K562 (cell line): ENCODE results near the gene ZNF724. TPM values are rescaled to one million over a fixed set of nuclear protein-coding genes. Genes with fewer than 3 reads are reported as not detected.

Experiments used
- ATAC-seq: fragments of 200-7000 bp; cut with Tn5 transposase; 3 replicates; pipeline ENCODE4 v1.9.1; 2020; ENCODE audit warnings: moderate library complexity
- BruUV-seq: library from RNA; stranded (reverse); fragments of 400-500 nt; replicated peaks from 2 replicates; lab custom pipeline; 2021; lab: Mats Ljungman, UMichigan
- CTCF ChIA-PET: fragments of 300-600 bp; formaldehyde crosslinking; extraction: SDS; loops from one replicate; lab custom pipeline; 2021; ENCODE audit warnings: low intra/inter-chr PET ratio; lab: Yijun Ruan, JAX
- POLR2A ChIA-PET: fragments of 300-600, 350-650 bp; sonication (Branson Sonifier 250); formaldehyde crosslinking; extraction: SDS; loops from one replicate; lab custom pipeline; 2021; ENCODE audit warnings: antibody characterized with exemption, inconsistent platforms; lab: Yijun Ruan, JAX
- DNase-seq, 4 experiments: peaks; one replicate each; pipeline versions ENCODE4 v3.0.0 to v3.0.0-alpha.2; 2011 to 2018; ENCODE audit warnings: low spot score in 3 of 4, mixed read lengths in 3 of 4; ENCODE audit errors: extremely low read depth in 1 of 4
- FAIRE-seq: peaks from 2 replicates; lab custom pipeline; 2011; peaks lifted over from hg19 to GRCh38; lab: Jason Lieb, UNC
- H2AFZ ChIP-seq: 2 replicates; pipeline ENCODE4 v1.6.0; 2011; ENCODE audit warnings: low read depth, low read length, control low read depth, inconsistent platforms
- H3K27ac ChIP-seq: fragments of 200-600 bp; 3 replicates; pipeline ENCODE4 v1.8.0; 2011; ENCODE audit warnings: low read depth, mild to moderate bottlenecking, control low read depth, inconsistent platforms, low read length, moderate library complexity, mixed read lengths; ENCODE audit errors: extremely low read depth
- H3K27me3 ChIP-seq, 2 experiments: fragments of 300-600 bp in 1 of 2; 2 replicates in 1 of 2; 3 replicates in 1 of 2; pipeline versions ENCODE4 v1.6.0 to v1.8.0; 2011; ENCODE audit warnings: inconsistent platforms in 2 of 2, low read length in 2 of 2, mild to moderate bottlenecking in 1 of 2, mixed read lengths in 1 of 2, moderate library complexity in 1 of 2; ENCODE audit not compliant: control insufficient read depth in 2 of 2, insufficient read depth in 2 of 2
- H3K36me3 ChIP-seq: fragments of 300-600 bp; 3 replicates; pipeline ENCODE4 v1.8.0; 2011; ENCODE audit warnings: mild to moderate bottlenecking, low read length, inconsistent platforms; ENCODE audit not compliant: control insufficient read depth, insufficient read depth
- H3K4me1 ChIP-seq, 2 experiments: fragments of 200-600 bp in 1 of 2; replicated peaks in 1 of 2; 2 replicates in 1 of 2; 3 replicates in 1 of 2; pipeline versions ENCODE4 v1.5.1 to v1.8.0; 2011; ENCODE audit warnings: inconsistent platforms in 2 of 2, low read length in 2 of 2, mild to moderate bottlenecking in 1 of 2, mixed read lengths in 1 of 2, moderate library complexity in 1 of 2; ENCODE audit not compliant: control insufficient read depth in 2 of 2, insufficient read depth in 2 of 2
- H3K4me2 ChIP-seq: 2 replicates; pipeline ENCODE4 v1.6.1; 2011; ENCODE audit warnings: low read length, control low read depth, inconsistent platforms, mixed read lengths; ENCODE audit not compliant: insufficient read depth
- H3K4me3 ChIP-seq: fragments of 200-600 bp; sonication (generic), shearing (Covaris generic); 2 replicates; pipeline ENCODE4 v1.5.1; 2016; ENCODE audit warnings: control low read depth, inconsistent platforms
- H3K79me2 ChIP-seq: fragments of 200-600 bp; 3 replicates; pipeline ENCODE4 v1.8.0; 2011; ENCODE audit warnings: low read length, inconsistent platforms; ENCODE audit not compliant: control insufficient read depth, insufficient read depth
- H3K9ac ChIP-seq, 2 experiments: 2 replicates each; pipeline versions ENCODE4 v1.6.0 to v1.6.1; 2011; ENCODE audit warnings: low read depth in 2 of 2, low read length in 2 of 2, control low read depth in 1 of 2, inconsistent platforms in 1 of 2, mild to moderate bottlenecking in 1 of 2, mixed read lengths in 1 of 2; ENCODE audit not compliant: insufficient read depth in 1 of 2
- H3K9me1 ChIP-seq: one replicate; pipeline ENCODE4 v1.6.0; 2011; ENCODE audit warnings: inconsistent platforms, mild to moderate bottlenecking, low read length, moderate library complexity; ENCODE audit not compliant: control insufficient read depth, insufficient read depth
- H3K9me3 ChIP-seq: replicated peaks from 2 replicates; pipeline ENCODE4 v1.5.1; 2011; ENCODE audit warnings: low read depth, low read length, inconsistent platforms; ENCODE audit not compliant: control insufficient read depth, insufficient read depth
- H4K20me1 ChIP-seq: replicated peaks from 2 replicates; pipeline ENCODE4 v1.6.1; 2011; ENCODE audit warnings: low read length, inconsistent platforms, mixed read lengths; ENCODE audit not compliant: control insufficient read depth, insufficient read depth
- COPS2 ChIP-seq: fragments of 450-650 bp; conservative IDR thresholded peaks from 2 replicates; pipeline ENCODE4 v1.6.1; 2016; ENCODE audit warnings: mild to moderate bottlenecking, moderate library complexity
- ETV5 ChIP-seq: sonication (generic); formaldehyde crosslinking; IDR thresholded peaks from 2 replicates; pipeline ENCODE4 v1.4.0; 2020; ENCODE audit warnings: low read depth, mild to moderate bottlenecking, missing genetic modification reagents
- GTF2E2 ChIP-seq: fragments of 200-800 bp; sonication (Bioruptor generic); IDR thresholded peaks from 2 replicates; pipeline ENCODE4 v1.6.1; 2016; ENCODE audit warnings: missing genetic modification characterization, missing compliant biosample characterization
- NFYB ChIP-seq: IDR thresholded peaks from 2 replicates; pipeline ENCODE4 v1.6.1; 2011; ENCODE audit warnings: mild to moderate bottlenecking, moderate library complexity; ENCODE audit not compliant: insufficient read length; ENCODE audit errors: extremely low read depth
- NR1H2 ChIP-seq: sonication (generic); formaldehyde crosslinking; IDR thresholded peaks from 2 replicates; pipeline ENCODE4 v1.4.0; 2020; ENCODE audit warnings: mild to moderate bottlenecking, missing genetic modification reagents
- NRF1 ChIP-seq, 2 experiments: fragments of 450-650 bp; IDR thresholded peaks in 1 of 2; conservative IDR thresholded peaks in 1 of 2; 2 replicates each; pipeline ENCODE4 v1.6.1; 2014; ENCODE audit warnings: mild to moderate bottlenecking in 2 of 2
- PHB2 ChIP-seq: fragments of 450-650 bp; IDR thresholded peaks from 2 replicates; pipeline ENCODE4 v1.6.1; 2017; ENCODE audit warnings: low read depth
- PHF8 ChIP-seq: fragments of 200-600 bp; sonication (generic); IDR thresholded peaks from 2 replicates; pipeline ENCODE4 v1.6.1; 2012; ENCODE audit warnings: mixed run types, mild to moderate bottlenecking, inconsistent platforms, low read length, moderate library complexity, borderline replicate concordance
- POLR2A ChIP-seq: fragments of 450-650 bp; conservative IDR thresholded peaks from 2 replicates; pipeline ENCODE4 v1.6.1; 2016
- POLR2G ChIP-seq: fragments of 200-400 bp; formaldehyde crosslinking; IDR thresholded peaks from 2 replicates; pipeline ENCODE4 v1.6.1; 2017; ENCODE audit warnings: low read depth, mild to moderate bottlenecking, antibody characterized with exemption, low read length, moderate library complexity
- RBFOX2 ChIP-seq: fragments of 200-400 bp; formaldehyde crosslinking; IDR thresholded peaks from 2 replicates; pipeline ENCODE4 v1.6.1; 2017; ENCODE audit warnings: low read depth, mild to moderate bottlenecking, low read length, moderate library complexity
- RBM15 ChIP-seq: fragments of 200-400 bp; formaldehyde crosslinking; IDR thresholded peaks from 2 replicates; pipeline ENCODE4 v1.6.1; 2018; ENCODE audit warnings: mild to moderate bottlenecking, low read length, moderate library complexity; ENCODE audit not compliant: insufficient read depth
- RFX7 ChIP-seq: fragments of 250-450 bp; sonication (Bioruptor Pico); IDR thresholded peaks from 2 replicates; pipeline ENCODE4 v1.5.1; 2021; ENCODE audit warnings: mild to moderate bottlenecking
- XRCC3 ChIP-seq: fragments of 450-650 bp; IDR thresholded peaks from 2 replicates; pipeline ENCODE4 v1.6.1; 2017; ENCODE audit warnings: mild to moderate bottlenecking, moderate library complexity
- YY1 ChIP-seq, 3 experiments: IDR thresholded peaks; 2 replicates each; pipeline ENCODE4 v1.6.1; 2011; ENCODE audit warnings: low read length in 2 of 3, mild to moderate bottlenecking in 2 of 3, moderate library complexity in 2 of 3, borderline replicate concordance in 1 of 3, control low read depth in 1 of 3, low read depth in 1 of 3; ENCODE audit not compliant: insufficient read depth in 3 of 3, insufficient replicate concordance in 2 of 3, control insufficient read depth in 1 of 3, insufficient read length in 1 of 3; ENCODE audit errors: extremely low read depth in 1 of 3
- ZFX ChIP-seq: sonication (generic); formaldehyde crosslinking; IDR thresholded peaks from 2 replicates; pipeline ENCODE4 v1.8.0; 2022; ENCODE audit warnings: mild to moderate bottlenecking, missing genetic modification reagents, moderate library complexity
- ZNF124 ChIP-seq: sonication (generic); formaldehyde crosslinking; IDR thresholded peaks from 2 replicates; pipeline ENCODE4 v1.8.1; 2022; ENCODE audit warnings: missing genetic modification reagents
- ZNF232 ChIP-seq: sonication (generic); formaldehyde crosslinking; IDR thresholded peaks from 2 replicates; pipeline ENCODE4 v1.8.0; 2022; ENCODE audit warnings: mild to moderate bottlenecking, missing genetic modification reagents
- ZNF384 ChIP-seq: IDR thresholded peaks from 2 replicates; pipeline ENCODE4 v1.6.1; 2012; ENCODE audit warnings: low read depth, low read length, improper control_type of control experiment
- ZNF583 ChIP-seq: fragments of 250-450 bp; sonication (Bioruptor Pico); IDR thresholded peaks from 2 replicates; pipeline ENCODE4 v1.4.0; 2020
- whole genome bisulfite sequencing: fragments of 100-300 bp; shearing (Covaris generic); methylation state at CpG from one replicate; pipeline ENCODE4 v1.1.6; 2016; ENCODE audit warnings: low coverage, mixed read lengths; ENCODE audit not compliant: insufficient coverage; ENCODE audit errors: missing lambda C conversion rate; 5-methylcytosine and 5-hydroxymethylcytosine counted together
- in situ Hi-C: fragments of 300-500 bp; cut with MboI; formaldehyde crosslinking; loops from 4 replicates; pipeline ENCODE4 v1.15.0; 2018; ENCODE audit warnings: inconsistent platforms, mixed read lengths
- intact Hi-C: fragments of 100-400 bp; cut with micrococcal nuclease; formaldehyde crosslinking; loops from 2 replicates; pipeline ENCODE4 v1.14.2; 2022
- polyA plus RNA-seq, 8 experiments: library from polyadenylated mRNA; depleted of rRNA in 4 of 8; stranded (reverse) in 5 of 8; unstranded in 3 of 8; fragments of >200 nt; fragmentation: Nextera tagmentation in 2 of 8; fragmentation: Illumina TruSeq in 1 of 8; extraction: Ambion mirVana in 2 of 8; extraction: Trizol in 1 of 8; gene quantifications; 2 replicates each; pipeline versions ENCODE4 v1.2.1 to v1.2.3, GENCODE V29; 2011 to 2014; ENCODE audit warnings: inconsistent platforms in 1 of 8, missing spikeins in 1 of 8
- total RNA-seq, 7 experiments: library from RNA; depleted of rRNA in 6 of 7; stranded (reverse); fragments of >200 nt in 6 of 7; fragmentation: Illumina TruSeq in 2 of 7; extraction: Trizol in 2 of 7; gene quantifications; 2 replicates each; pipeline versions ENCODE4 v1.2.1 to v1.2.3, GENCODE V29; 2011 to 2021; ENCODE audit warnings: low replicate concordance in 1 of 7
- TF ChIP-seq, protein P1 (sequence below): sonication (generic); formaldehyde crosslinking; IDR thresholded peaks from 2 replicates; pipeline ENCODE4 v1.8.1; 2022; ENCODE audit warnings: missing genetic modification reagents

The ZNF724 gene
- total and polyA plus RNA-seq, 9 of the 15 experiments (the other 6 are each of a cell fraction or from before 2014, with no cell fraction given), result 0.18 to 4.2 (median 1.8) TPM

DNA sequence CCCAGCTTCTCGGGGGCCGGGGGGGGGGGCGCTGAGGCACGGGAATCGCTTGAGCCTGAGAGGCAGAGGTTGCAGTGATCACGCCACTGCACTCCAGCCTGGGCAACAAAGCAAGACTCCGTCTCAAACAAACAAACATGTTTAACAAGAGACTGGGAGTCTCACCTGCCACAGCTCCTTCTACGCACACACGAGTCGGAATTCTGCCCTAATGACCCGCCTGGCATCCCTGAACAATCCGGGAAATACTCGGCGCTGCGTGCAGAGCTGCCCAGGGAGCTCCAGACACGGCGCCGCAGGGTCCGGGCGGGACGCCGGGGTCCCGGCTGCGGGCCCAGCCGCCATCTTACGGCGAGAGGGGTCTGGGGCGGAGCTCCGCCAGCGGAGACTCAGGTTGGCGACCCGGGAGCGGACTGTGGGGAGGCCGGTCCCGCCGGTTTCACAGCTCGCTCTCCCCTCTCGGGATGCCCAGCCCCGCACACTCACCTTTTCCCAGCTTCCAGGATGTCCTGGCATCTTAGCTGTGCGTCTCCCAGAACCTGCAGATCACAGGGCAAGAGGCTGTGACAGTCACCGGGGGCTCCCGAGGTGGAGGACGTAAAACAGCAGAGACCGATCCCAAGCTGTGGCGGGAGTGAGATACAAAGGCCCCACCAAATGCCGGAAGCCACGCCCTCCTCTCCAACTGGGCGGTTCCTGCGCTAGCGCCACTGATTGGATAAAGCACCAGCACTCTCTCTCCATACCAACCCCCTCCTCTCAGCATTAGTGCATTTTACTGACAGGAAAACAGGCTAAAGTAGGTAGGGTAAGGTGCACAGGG, 23.6 kb upstream of the ZNF724 start:
- H3K4me3 ChIP-seq, result peak overlapping the region; percentile 40
- H3K9me3 ChIP-seq, result no peaks in the 10 kb centered on the region
- H4K20me1 ChIP-seq, result no peaks in the 10 kb centered on the region
- no peak for FAIRE-seq
- no peak for TF ChIP-seq ZNF232 (CRISPR knock-in tag)
- peak; percentile 26; the same call in 1 of the 2 replicates for TF ChIP-seq PHF8
- no peak for TF ChIP-seq NR1H2
- TF ChIP-seq ZNF384, result no peak
- TF ChIP-seq NRF1 (conservative IDR thresholded peaks at IDR 0.05 in 1 of 2, IDR thresholded peaks at IDR 0.05 in 1 of 2), result peak; percentile 23 to 48; a peak in 2 of 4 replicates
- no peak for TF ChIP-seq RFX7
- peak; percentile 39; the same call in 1 of the 2 replicates for TF ChIP-seq POLR2A
- peak in 1 of 3 experiments; percentile 40 for TF ChIP-seq YY1 (IDR thresholded peaks at IDR 0.05; ENCODE audit: borderline replicate concordance in 1 of 3, control insufficient read depth in 1 of 3, extremely low read depth in 1 of 3, insufficient read depth in 3 of 3, insufficient read length in 1 of 3, insufficient replicate concordance in 2 of 3, low read depth in 1 of 3, low read length in 2 of 3)
- TF ChIP-seq ZFX (CRISPR knock-in tag), result peak; percentile 35
- TF ChIP-seq POLR2G, result peak; percentile 50; the same call in 1 of the 2 replicates
- TF ChIP-seq, protein P1, sequence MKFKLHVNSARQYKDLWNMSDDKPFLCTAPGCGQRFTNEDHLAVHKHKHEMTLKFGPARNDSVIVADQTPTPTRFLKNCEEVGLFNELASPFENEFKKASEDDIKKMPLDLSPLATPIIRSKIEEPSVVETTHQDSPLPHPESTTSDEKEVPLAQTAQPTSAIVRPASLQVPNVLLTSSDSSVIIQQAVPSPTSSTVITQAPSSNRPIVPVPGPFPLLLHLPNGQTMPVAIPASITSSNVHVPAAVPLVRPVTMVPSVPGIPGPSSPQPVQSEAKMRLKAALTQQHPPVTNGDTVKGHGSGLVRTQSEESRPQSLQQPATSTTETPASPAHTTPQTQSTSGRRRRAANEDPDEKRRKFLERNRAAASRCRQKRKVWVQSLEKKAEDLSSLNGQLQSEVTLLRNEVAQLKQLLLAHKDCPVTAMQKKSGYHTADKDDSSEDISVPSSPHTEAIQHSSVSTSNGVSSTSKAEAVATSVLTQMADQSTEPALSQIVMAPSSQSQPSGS (CRISPR knock-in tag), result no peak
- no peak for TF ChIP-seq RBM15
- TF ChIP-seq RBFOX2, result 0 out of 2 replicates have a peak, but pooled peaks have one; percentile 40
- peak; percentile 36 for TF ChIP-seq NFYB
- TF ChIP-seq GTF2E2 (tag), result no peak
- no peak for TF ChIP-seq ETV5 (CRISPR knock-in tag)
- TF ChIP-seq COPS2, result no peak
- no peak for TF ChIP-seq PHB2
- no peak for TF ChIP-seq XRCC3
- TF ChIP-seq ZNF124 (CRISPR knock-in tag), result no peak
- no peak for TF ChIP-seq ZNF583 (CRISPR knock-in tag)
- TF ChIP-seq, all 486 proteins: peak for 8
- Histone ChIP-seq H2AFZ (no peak overlapping the region), H3K4me1 (no peaks in the 10 kb centered on the region; a peak in 1 of 5 replicates), H3K27ac (no peak overlapping the region; the same call in 2 of the 3 replicates), H3K4me2 (peak overlapping the region; percentile 18; the same call in 1 of the 2 replicates), H3K79me2 (no peaks in the 10 kb centered on the region), H3K9ac (peak overlapping the region; percentile 25 to 58; a peak in 3 of 4 replicates), H3K36me3 (no peaks in the 10 kb centered on the region), H3K27me3 (no peaks in the 10 kb centered on the region), H3K9me1 (no peaks in the 10 kb centered on the region)
- DNase-seq, result peak; percentile 29 to 70 (median 44)
- intact Hi-C loops, result no loop called here
- in situ Hi-C loops, result no loop called here
- 3% methylated on average over 34 of the region's 50 CpGs for WGBS
- ATAC-seq, result peak; percentile 95
- BruUV-seq, result no TSS peak
- ChIA-PET POLR2A (interaction anchor here (0.6 to 0.7 kb wide), 2 partner anchors 77 to 490 kb away, joined by 3 to 4 read pairs; no protein-coding TSS in a partner anchor), CTCF (no interaction called here)
